IPS-15b (cell line): Measurements from ENCODE around the gene PTGER4.
A peak's percentile ranks its signal among the peaks of the same experiment; 100 is the strongest.
"Not testable (repeated sequence)": the region's sequence is repeated elsewhere in the genome, so short reads cannot be mapped to it uniquely, and the experiment has no call there.

Source experiments
- H3K27me3 ChIP-seq: one replicate; pipeline ENCODE4 v1.6.1; 2013; ENCODE audit warnings: low read length; ENCODE audit not compliant: control insufficient read depth, insufficient read depth
- H3K36me3 ChIP-seq: one replicate; pipeline ENCODE4 v1.6.1; 2013; ENCODE audit warnings: low read length; ENCODE audit not compliant: control insufficient read depth, insufficient read depth
- H3K4me1 ChIP-seq: one replicate; pipeline ENCODE4 v1.6.1; 2013; ENCODE audit warnings: mild to moderate bottlenecking, low read length; ENCODE audit not compliant: control insufficient read depth, insufficient read depth
- H3K4me3 ChIP-seq: one replicate; pipeline ENCODE4 v1.5.1; 2013; ENCODE audit warnings: low read depth, low read length
- H3K9ac ChIP-seq: one replicate; pipeline ENCODE4 v1.6.1; 2013; ENCODE audit warnings: low read depth, mild to moderate bottlenecking, low read length
- H3K9me3 ChIP-seq: one replicate; pipeline ENCODE4 v1.6.1; 2013; ENCODE audit warnings: mild to moderate bottlenecking, low read length; ENCODE audit not compliant: control insufficient read depth, insufficient read depth

PTGER4 gene

DNA sequence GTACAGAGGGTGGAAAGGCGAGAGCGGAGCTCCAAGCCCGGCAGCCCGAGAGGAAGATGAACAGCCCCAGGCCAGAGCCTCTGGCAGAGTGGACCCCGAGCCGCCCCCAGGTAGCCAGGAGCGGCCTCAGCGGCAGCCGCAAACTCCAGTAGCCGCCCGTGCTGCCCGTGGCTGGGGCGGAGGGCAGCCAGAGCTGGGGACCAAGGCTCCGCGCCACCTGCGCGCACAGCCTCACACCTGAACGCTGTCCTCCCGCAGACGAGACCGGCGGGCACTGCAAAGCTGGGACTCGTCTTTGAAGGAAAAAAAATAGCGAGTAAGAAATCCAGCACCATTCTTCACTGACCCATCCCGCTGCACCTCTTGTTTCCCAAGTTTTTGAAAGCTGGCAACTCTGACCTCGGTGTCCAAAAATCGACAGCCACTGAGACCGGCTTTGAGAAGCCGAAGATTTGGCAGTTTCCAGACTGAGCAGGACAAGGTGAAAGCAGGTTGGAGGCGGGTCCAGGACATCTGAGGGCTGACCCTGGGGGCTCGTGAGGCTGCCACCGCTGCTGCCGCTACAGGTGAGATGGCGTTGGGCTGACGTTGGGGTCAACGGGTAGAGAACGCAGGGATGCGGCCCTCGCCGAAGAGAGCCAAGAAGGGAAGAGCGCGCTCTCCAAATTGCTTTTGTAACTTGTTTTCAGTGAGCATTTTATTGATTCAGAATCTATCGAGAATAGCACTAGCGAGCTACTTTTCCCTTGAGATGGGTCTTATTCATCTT, at the start of gene PTGER4:
Gene PTGER4, plus strand, starts transcription at position 3 of the 769 bp plus-strand sequence. CDS start 1,079 bp downstream, outside the sequence.
- peak within 1 kb of the TSS; percentile 81 for H3K4me3 ChIP-seq
- H3K36me3 ChIP-seq, result no peaks in the 10 kb centered on the region
- no peaks in the 10 kb centered on the region for H3K9me3 ChIP-seq
- H3K4me1 ChIP-seq, result no peaks in the 10 kb centered on the region
- H3K9ac ChIP-seq, result peak within 1 kb of the TSS; percentile 48
- H3K27me3 ChIP-seq, result peaks cover 50% of the 10 kb centered on the region

DNA sequence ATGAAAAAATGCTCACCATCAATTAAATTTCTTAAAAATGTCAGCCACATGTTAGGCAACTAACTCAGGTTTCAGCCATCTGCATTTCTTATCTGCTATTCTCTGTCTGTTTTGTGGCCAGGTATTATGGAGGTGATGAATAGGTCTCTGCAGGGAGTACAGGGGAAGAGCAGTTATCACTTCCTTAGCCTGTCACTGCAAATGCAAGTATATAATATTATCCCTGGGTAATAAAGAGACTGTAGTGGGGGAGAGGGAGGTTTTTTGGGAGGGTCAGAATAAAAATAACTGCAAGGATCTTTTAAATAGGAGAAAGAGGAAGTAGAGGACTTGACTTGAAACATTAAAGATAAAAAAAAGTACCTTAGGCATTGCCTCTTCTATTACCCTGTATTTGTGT, 49.6 kb upstream of the PTGER4 start:
- Histone ChIP-seq H3K27me3 (no peaks in the 10 kb centered on the region), H3K4me3 (no peak overlapping the region), H3K36me3 (no peaks in the 10 kb centered on the region), H3K4me1 (no peaks in the 10 kb centered on the region), H3K9me3 (no peaks in the 10 kb centered on the region), H3K9ac (no peak overlapping the region)

DNA sequence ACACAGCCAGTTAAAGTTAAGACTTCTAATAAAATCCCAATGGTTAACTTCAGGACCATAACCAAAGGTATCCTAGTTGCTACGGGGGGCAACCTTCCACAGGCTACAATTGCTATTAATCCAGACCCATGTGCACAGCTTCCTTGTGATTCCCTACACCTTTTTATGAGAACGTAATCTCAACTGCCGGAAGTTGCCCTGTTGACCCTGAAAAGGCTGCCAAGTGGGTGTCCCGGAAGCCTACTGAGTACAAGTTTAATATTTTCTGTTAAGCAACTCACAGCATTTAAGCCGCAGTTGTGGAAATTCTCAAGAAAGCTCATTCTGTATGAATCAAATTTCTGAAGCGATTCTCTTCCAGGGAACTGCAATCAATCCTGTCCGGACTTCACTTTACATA, 48.5 kb upstream of the PTGER4 start:
- Histone ChIP-seq H3K4me3 (no peak overlapping the region), H3K9me3 (no peaks in the 10 kb centered on the region), H3K36me3 (no peaks in the 10 kb centered on the region), H3K27me3 (no peaks in the 10 kb centered on the region), H3K4me1 (no peaks in the 10 kb centered on the region), H3K9ac (no peak overlapping the region)

DNA sequence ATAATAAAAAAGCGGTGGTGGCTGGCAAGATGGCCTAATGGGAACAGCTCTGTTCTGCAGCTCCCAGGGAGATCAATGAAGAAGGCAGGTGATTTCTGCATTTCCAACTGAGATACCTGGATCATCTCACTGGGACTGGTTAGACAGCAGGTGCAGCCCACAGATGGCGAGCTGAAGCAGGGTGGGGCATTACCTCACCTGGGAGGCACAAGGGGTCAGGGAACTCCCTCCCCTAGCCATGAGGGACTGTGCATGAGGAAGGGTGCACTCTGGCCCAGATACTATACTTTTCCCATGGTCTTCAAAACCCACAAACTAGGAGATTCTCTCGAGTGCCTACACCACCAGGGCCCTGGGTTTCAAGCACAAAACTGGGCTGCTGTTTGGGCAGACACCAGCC, 45.6 kb upstream of the PTGER4 start:
- Histone ChIP-seq H3K9me3 (peaks cover 3% of the 10 kb centered on the region), H3K4me3 (no peak overlapping the region), H3K9ac (no peak overlapping the region), H3K27me3 (no peaks in the 10 kb centered on the region), H3K36me3 (no peaks in the 10 kb centered on the region), H3K4me1 (no peaks in the 10 kb centered on the region)

DNA sequence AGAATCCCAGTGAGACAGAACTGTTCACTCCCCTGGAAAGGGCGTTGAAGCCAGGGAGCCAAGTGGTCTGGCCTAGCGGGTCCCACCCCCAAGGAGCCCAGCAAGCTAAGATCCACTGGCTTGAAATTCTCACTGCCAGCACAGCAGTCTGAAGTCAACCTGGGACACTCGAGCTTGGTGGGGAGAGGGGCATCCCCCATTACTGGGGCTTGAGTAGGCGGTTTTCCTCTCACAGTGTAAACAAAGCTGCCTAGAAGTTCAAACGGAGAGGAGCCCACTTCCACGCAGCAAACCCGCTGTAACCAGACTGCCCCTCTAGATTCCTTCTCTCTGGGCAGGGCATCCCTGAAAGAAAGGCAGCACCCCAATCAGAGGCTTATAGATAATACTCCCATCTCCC, 45.1 kb upstream of the PTGER4 start:
- H3K9ac ChIP-seq, result no peak overlapping the region
- H3K36me3 ChIP-seq, result no peaks in the 10 kb centered on the region
- no peaks in the 10 kb centered on the region for H3K4me1 ChIP-seq
- H3K4me3 ChIP-seq, result no peak overlapping the region
- no peaks in the 10 kb centered on the region for H3K27me3 ChIP-seq
- peaks cover 3% of the 10 kb centered on the region for H3K9me3 ChIP-seq

DNA sequence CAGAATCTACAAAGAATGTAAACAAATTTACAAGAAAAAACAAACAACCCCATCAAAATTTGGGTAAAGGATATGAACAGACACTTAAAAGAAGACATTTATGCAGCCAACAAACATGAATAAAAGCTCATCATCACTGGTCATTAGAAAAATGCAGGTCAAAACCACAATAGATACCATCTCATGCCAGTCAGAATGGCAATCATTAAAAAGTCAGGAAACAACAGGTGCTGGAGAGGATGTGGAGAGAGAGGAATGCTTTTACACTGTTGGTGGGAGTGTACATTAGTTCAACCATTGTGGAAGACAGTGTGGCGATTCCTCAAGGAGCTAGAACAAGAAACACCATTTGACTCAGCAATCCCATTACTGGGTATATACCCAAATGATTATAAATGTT, 40.2 kb upstream of the PTGER4 start:
- not testable (repeated sequence) for H3K9ac ChIP-seq, H3K4me1 ChIP-seq, H3K9me3 ChIP-seq, H3K4me3 ChIP-seq, H3K36me3 ChIP-seq, H3K27me3 ChIP-seq

DNA sequence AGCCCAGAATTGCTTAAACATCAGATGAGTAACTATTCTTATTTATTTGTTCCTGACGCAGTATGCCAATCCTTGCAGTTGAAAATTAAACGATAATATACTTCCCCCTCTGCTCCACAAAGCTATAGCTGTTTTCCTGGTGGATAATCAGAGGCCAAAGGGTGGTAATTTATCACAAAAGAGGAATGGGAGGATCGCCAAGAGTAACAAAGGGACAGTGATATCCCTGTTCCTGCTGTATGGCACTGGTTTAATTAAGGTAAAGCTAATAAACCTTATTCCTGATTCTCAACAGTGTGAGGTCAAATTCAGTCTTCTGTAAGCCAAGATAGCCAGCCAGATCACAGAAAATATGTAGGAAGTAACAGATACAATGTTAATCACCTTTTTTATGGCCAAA, 33.4 kb upstream of the PTGER4 start:
- H3K9ac ChIP-seq, result no peak overlapping the region
- H3K4me1 ChIP-seq, result no peaks in the 10 kb centered on the region
- H3K27me3 ChIP-seq, result no peaks in the 10 kb centered on the region
- H3K9me3 ChIP-seq, result no peaks in the 10 kb centered on the region
- H3K36me3 ChIP-seq, result no peaks in the 10 kb centered on the region
- no peak overlapping the region for H3K4me3 ChIP-seq

DNA sequence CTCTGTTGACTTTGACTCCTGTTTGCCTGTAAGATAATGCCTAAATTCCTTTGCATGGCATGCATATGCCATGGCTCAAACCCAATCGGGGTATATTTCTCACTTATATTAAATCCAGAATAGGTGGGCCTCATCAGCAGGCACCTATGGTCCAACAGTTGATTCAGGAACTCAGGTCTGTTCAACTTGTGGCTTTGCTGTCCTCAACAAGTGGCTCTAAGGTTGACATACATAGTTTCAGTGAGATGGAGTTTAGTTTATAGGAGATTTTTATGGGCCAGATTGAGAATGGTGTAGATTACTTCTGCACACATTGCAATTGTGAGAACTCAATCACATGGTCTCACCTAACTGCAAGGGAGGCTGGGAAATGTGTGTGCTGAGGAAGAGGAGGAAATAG, 31.6 kb upstream of the PTGER4 start:
- Histone ChIP-seq H3K36me3 (no peaks in the 10 kb centered on the region), H3K4me1 (no peaks in the 10 kb centered on the region), H3K27me3 (no peaks in the 10 kb centered on the region), H3K9me3 (no peaks in the 10 kb centered on the region), H3K4me3 (no peak overlapping the region), H3K9ac (no peak overlapping the region)

DNA sequence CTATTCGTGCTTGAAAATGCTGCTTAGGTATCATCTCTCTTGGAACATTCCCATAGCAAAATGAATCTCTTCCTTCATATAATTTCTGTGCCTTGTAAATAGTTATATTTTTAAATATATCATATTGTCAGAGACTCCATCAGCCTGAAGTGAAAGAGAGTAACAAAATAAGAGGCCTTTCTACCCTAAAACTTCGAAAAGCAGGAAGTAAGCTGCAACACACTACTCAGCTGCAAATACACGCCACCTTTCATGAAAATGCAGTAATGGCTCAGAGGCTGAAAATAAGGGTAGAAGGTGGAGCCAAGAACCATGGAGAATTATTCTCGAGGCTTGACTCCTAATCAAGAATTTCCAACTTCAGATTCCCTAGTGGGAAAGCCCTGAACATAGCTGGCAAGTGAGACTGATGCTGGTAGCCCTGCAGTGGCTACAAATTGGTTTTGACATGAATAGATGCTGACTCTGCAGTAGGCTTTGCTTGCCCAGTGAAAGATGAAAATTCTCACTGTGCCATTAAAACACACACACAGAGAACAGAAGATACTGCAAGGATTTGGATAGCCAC, 30.2 kb upstream of the PTGER4 start:
- Histone ChIP-seq H3K9ac (no peak overlapping the region), H3K9me3 (no peaks in the 10 kb centered on the region), H3K36me3 (no peaks in the 10 kb centered on the region), H3K4me1 (no peaks in the 10 kb centered on the region), H3K27me3 (no peaks in the 10 kb centered on the region), H3K4me3 (no peak overlapping the region)

DNA sequence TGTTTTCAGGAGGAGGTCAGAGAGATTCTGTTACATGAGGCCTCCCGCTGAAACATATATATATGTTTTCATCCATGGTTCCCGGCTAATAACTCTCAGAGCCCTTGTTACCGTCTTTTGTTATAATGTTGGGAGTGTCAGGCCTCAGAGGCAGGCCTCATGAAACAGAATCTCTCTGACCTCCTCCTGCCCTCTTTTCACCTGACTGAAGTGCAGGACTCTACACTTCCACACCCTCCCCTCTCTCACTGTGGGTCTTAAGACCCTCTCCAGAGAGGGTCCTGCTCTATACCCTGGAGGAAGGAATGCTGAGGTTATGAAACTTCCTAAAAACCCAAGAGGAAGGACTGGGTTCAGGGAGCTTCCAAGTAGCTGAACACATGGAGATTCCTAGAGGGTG, 28.5 kb upstream of the PTGER4 start:
- Histone ChIP-seq H3K9ac (no peak overlapping the region), H3K4me1 (no peaks in the 10 kb centered on the region), H3K27me3 (no peaks in the 10 kb centered on the region), H3K4me3 (no peak overlapping the region), H3K36me3 (no peaks in the 10 kb centered on the region), H3K9me3 (no peaks in the 10 kb centered on the region)

DNA sequence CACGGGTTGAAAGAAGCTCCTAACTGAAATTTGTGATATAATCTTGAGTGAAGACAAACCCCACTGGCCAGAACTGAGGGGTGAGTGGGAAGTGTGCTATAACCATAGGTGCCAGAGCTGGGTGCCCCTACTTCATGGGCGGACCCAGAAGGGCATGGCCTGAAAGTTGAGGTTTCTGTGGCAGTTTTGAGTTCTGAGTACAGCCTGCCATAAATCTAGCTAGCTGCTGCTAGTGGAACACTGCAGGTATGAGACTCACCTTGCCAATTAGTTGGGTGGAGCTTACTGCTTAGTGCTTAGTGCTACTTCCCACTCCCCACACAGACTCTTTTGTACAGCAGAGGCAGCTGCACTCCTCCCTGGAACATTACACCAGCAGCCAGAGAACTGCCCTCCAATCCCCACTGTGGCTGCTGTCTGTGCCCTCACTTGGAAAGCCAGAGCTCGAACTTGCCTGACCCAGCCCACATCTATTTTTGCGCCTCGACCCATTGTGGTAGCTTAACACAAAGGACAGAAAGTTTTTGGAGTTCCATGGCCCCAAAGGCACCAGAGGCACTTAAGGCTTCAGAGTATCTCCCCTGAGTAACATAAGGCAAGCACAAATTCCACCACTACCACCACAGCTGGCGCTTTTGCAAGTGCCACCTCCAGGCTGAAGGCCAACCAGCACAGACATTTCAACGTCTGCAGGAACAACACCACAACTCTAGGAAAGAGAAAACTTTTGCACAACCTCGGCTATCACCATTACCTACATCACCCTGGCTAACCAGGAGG, 27.1 kb upstream of the PTGER4 start:
- Histone ChIP-seq H3K9me3 (no peaks in the 10 kb centered on the region), H3K4me1 (no peaks in the 10 kb centered on the region), H3K36me3 (no peaks in the 10 kb centered on the region), H3K27me3 (no peaks in the 10 kb centered on the region), H3K9ac (no peak overlapping the region), H3K4me3 (no peak overlapping the region)
